ENCODE measurements around the gene HS6ST3.

Gene HS6ST3

GRCh38 chr13:96252903-96253302 lies 163.0 kb downstream of the HS6ST3 start:
- Histone ChIP-seq H3K27ac (no peak overlapping the region), H3K4me3 (no peak overlapping the region), H3K27me3 (no peaks in the 10 kb centered on the region), H3K9me3 (no peaks in the 10 kb centered on the region), H3K36me3 (no peaks in the 10 kb centered on the region), H3K4me1 (no peaks in the 10 kb centered on the region)
- no peak for TF ChIP-seq CTCF (IDR thresholded peaks at IDR 0.05)
- DNase-seq: no peak
- intact Hi-C loops (cut with DNase I; ENCODE audit: low total_unique reads): no loop called here

- Histone ChIP-seq H3K27ac (no peak overlapping the region), H3K27me3 (no peaks in the 10 kb centered on the region), H3K36me3 (no peaks in the 10 kb centered on the region), H3K9me3 (no peaks in the 10 kb centered on the region), H3K4me1 (peaks cover 0 to 41% (median 15%) of the 10 kb centered on the region in 4 donors), H3K4me3 (no peak overlapping the region)
- TF ChIP-seq CTCF (IDR thresholded peaks at IDR 0.05): no peak
- intact Hi-C loops (cut with DNase I; ENCODE audit: low total_unique reads): no loop called here
- no peak for DNase-seq
Observed at GRCh38 chr13:96273196-96273595, 183.3 kb downstream of the HS6ST3 start.

GRCh38 chr13:96274046-96274445 lies 184.1 kb downstream of the HS6ST3 start:
- no peaks in the 10 kb centered on the region for H3K27me3 ChIP-seq
- peaks cover 0 to 43% (median 15%) of the 10 kb centered on the region in 4 donors for H3K4me1 ChIP-seq
- no peak for DNase-seq
- intact Hi-C loops (cut with DNase I; ENCODE audit: low total_unique reads): no loop called here
- no peaks in the 10 kb centered on the region for H3K9me3 ChIP-seq
- no peak overlapping the region for H3K27ac ChIP-seq
- TF ChIP-seq CTCF (IDR thresholded peaks at IDR 0.05): no peak
- no peaks in the 10 kb centered on the region for H3K36me3 ChIP-seq
- H3K4me3 ChIP-seq: no peak overlapping the region

GRCh38 chr13:96279904-96280303 lies 190.0 kb downstream of the HS6ST3 start:
- intact Hi-C loops (cut with DNase I; ENCODE audit: low total_unique reads): no loop called here
- TF ChIP-seq CTCF (IDR thresholded peaks at IDR 0.05): no peak
- no peaks in the 10 kb centered on the region for H3K9me3 ChIP-seq
- peaks cover 0 to 35% (median 15%) of the 10 kb centered on the region in 4 donors for H3K4me1 ChIP-seq
- H3K4me3 ChIP-seq: no peak overlapping the region
- H3K27ac ChIP-seq: no peak overlapping the region
- H3K36me3 ChIP-seq: no peaks in the 10 kb centered on the region
- DNase-seq: no peak
- no peaks in the 10 kb centered on the region for H3K27me3 ChIP-seq

- Histone ChIP-seq H3K4me3 (no peak overlapping the region), H3K36me3 (no peaks in the 10 kb centered on the region), H3K4me1 (no peaks in the 10 kb centered on the region), H3K9me3 (no peaks in the 10 kb centered on the region), H3K27me3 (no peaks in the 10 kb centered on the region), H3K27ac (no peak overlapping the region)
- no peak for DNase-seq
- intact Hi-C loops (cut with DNase I; ENCODE audit: low total_unique reads): no loop called here
- no peak for TF ChIP-seq CTCF (IDR thresholded peaks at IDR 0.05)
Observed at GRCh38 chr13:96284971-96285370, 195.1 kb downstream of the HS6ST3 start.

- Histone ChIP-seq H3K4me3 (no peak overlapping the region), H3K4me1 (no peaks in the 10 kb centered on the region), H3K36me3 (no peaks in the 10 kb centered on the region), H3K27ac (no peak overlapping the region), H3K27me3 (no peaks in the 10 kb centered on the region), H3K9me3 (no peaks in the 10 kb centered on the region)
- TF ChIP-seq CTCF (IDR thresholded peaks at IDR 0.05): no peak
- intact Hi-C loops (cut with DNase I; ENCODE audit: low total_unique reads): no loop called here
- no peak for DNase-seq
Observed at GRCh38 chr13:96285729-96286128, 195.8 kb downstream of the HS6ST3 start.

Data from tibial artery (tissue), 4 donors.